HFFc6 (cell line): ENCODE data around the gene STYX. TPM values are rescaled to one million over a fixed set of nuclear protein-coding genes. Genes with fewer than 3 reads are reported as not detected.
"Not testable (repeated sequence)": the region's sequence is repeated elsewhere in the genome, so short reads cannot be mapped to it uniquely, and the experiment has no call there.

ENCODE experiments used
- DNase-seq: peaks from one replicate; pipeline ENCODE4 v3.0.0-alpha.2; 2018
- H3K27ac Mint-ChIP-seq: 2 replicates; pipeline ENCODE4 v1.8.0; 2020; ENCODE audit warnings: mild to moderate bottlenecking, mixed read lengths
- H3K27me3 Mint-ChIP-seq: 2 replicates; pipeline ENCODE4 v1.8.0; 2021; ENCODE audit warnings: mild to moderate bottlenecking, moderate library complexity, mixed read lengths; ENCODE audit not compliant: insufficient read depth
- H3K36me3 Mint-ChIP-seq: 2 replicates; pipeline ENCODE4 v1.8.0; 2021; ENCODE audit warnings: low read depth, mixed read lengths
- H3K4me1 Mint-ChIP-seq: 2 replicates; pipeline ENCODE4 v1.8.0; 2020; ENCODE audit warnings: low read depth, mixed read lengths
- H3K4me3 Mint-ChIP-seq: 2 replicates; pipeline ENCODE4 v1.8.0; 2020; ENCODE audit warnings: mild to moderate bottlenecking, moderate library complexity, mixed read lengths
- H3K9me3 Mint-ChIP-seq: 2 replicates; pipeline ENCODE4 v1.8.0; 2020; ENCODE audit warnings: mild to moderate bottlenecking, mixed read lengths
- CTCF ChIP-seq: fragments of 200-600 bp; sonication (generic); IDR thresholded peaks from 2 replicates; pipeline ENCODE4 v1.5.0; 2021; ENCODE audit warnings: antibody characterized with exemption, mild to moderate bottlenecking
- total RNA-seq, 6 experiments: library from RNA; stranded (reverse); fragmentation: NEBNext Ultra II Directional; extraction: Animal tissue kit (Norgen Biotek cat#: 25700); gene quantifications; 2 replicates in 1 of 6; 3 replicates in 5 of 6; pipeline ENCODE4 v1.2.3, GENCODE V29; 2021

STYX gene
- total RNA-seq, 6 experiments from 2014 or later = 19.3 to 24.7 (median 22.8) TPM

- no peak for TF ChIP-seq CTCF
- H3K27ac Mint-ChIP-seq = no peak overlapping the region
- H3K4me1 Mint-ChIP-seq = peaks cover 46% of the 10 kb centered on the region
- no peaks in the 10 kb centered on the region for H3K27me3 Mint-ChIP-seq
- H3K4me3 Mint-ChIP-seq = no peak overlapping the region
- peaks cover 10% of the 10 kb centered on the region; the same call in 1 of the 2 replicates for H3K36me3 Mint-ChIP-seq
- no peak for DNase-seq
- no peaks in the 10 kb centered on the region for H3K9me3 Mint-ChIP-seq
These were observed 10.8 kb downstream of the STYX start for GRCh38 chr14:52740751-52741150.

DNA sequence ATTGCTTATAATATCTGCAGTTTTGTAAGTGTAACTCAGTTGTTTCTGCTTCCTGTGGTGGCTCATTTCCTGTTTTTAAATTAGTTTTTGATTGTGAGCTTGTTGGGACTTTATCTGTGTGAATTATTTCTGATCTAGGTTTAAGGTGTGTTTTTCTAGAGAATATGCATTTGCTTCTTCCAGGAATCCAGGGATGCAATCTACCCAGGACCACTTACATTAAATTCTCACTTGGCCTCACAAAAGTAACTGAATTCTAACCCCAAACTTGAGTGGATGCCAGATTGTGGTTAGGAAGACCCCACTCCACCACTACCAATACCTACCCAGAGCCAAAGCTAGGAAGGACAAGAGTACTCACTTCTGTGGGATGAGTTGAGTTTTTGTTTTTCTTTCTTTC is 11.9 kb downstream of the STYX start:
- Mint-ChIP-seq H3K4me1 (peaks cover 35% of the 10 kb centered on the region), H3K27ac (peak overlapping the region; percentile 79), H3K36me3 (peaks cover 10% of the 10 kb centered on the region; the same call in 1 of the 2 replicates), H3K4me3 (peak overlapping the region; percentile 26; the same call in 1 of the 2 replicates), H3K9me3 (no peaks in the 10 kb centered on the region), H3K27me3 (no peaks in the 10 kb centered on the region)
- no peak for TF ChIP-seq CTCF
- DNase-seq = no peak

DNA sequence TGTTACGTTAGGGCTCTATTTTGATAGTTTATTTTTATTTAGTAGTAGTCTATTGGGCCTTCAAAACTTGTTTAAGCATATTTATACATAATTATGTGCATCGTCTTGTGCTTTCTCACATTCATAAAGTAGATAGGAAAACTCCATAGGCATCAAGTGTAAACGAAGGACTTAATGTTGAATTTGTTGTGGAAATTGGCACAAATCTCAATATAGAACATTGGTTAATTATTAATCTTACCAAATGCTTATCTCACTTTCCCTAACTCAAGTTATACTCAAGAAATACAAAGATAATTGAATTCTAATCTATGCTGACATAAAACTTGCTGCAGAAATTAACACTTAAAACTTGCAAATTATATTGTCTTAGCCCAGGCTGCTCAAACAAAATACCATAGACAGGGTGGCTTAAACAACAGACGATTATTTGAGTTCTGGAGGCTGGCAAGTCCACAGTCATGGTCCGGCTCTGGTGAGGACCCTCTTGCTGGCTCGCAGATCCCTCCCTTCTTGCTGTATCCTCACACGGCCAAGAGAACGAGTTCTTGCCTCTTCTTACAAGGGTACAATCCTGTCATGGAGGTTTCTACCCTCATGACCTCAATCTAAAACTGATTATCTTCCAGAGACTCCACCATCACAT is 18.8 kb downstream of the STYX start:
- no peaks in the 10 kb centered on the region for H3K9me3 Mint-ChIP-seq
- H3K27me3 Mint-ChIP-seq = no peaks in the 10 kb centered on the region
- H3K4me3 Mint-ChIP-seq = no peak overlapping the region
- TF ChIP-seq CTCF = no peak
- no peak overlapping the region for H3K27ac Mint-ChIP-seq
- DNase-seq = no peak
- H3K4me1 Mint-ChIP-seq = peaks cover 9% of the 10 kb centered on the region
- H3K36me3 Mint-ChIP-seq = no peaks in the 10 kb centered on the region; the same call in 1 of the 2 replicates

DNA sequence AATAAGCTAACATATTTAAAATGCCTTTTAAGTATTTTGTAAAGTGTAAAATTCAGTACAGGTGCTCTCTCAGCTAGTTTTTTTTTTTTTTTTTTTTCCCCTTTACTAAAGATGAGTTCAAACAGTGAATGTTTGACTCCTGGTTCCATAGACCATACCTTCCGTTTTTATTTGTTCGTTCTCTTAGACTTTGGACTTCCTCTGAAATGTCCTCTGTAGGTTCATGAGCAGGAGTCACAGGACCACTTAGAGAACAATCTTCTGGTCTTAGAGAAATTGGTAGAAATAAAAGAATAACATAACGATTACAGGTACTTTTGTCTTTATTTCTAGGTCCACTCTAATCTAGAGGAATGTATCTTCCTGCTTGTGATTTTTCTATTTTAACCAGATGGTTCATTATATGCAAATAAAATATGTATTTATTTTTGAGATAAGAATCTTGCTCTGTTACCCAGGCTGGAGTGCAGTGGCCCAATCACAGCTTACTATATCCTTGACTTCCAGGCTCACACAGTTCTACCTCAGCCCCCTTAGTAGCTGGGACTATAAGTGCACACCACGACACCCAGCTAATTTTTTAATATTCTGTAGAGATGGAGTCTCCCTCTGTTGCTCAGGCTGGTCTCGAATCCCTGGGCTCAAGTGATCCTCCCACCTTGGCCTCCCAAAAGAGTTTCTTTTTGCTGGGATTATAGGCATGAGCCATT is 25.8 kb downstream of the STYX start:
- TF ChIP-seq CTCF = no peak
- no peaks in the 10 kb centered on the region for H3K9me3 Mint-ChIP-seq
- no peaks in the 10 kb centered on the region for H3K36me3 Mint-ChIP-seq
- DNase-seq = no peak
- no peaks in the 10 kb centered on the region for H3K4me1 Mint-ChIP-seq
- H3K4me3 Mint-ChIP-seq = no peak overlapping the region
- no peaks in the 10 kb centered on the region for H3K27me3 Mint-ChIP-seq
- no peak overlapping the region for H3K27ac Mint-ChIP-seq

GRCh38 chr14:52759145-52759544 is 29.2 kb downstream of the STYX start:
- Mint-ChIP-seq H3K36me3 (peaks cover 6% of the 10 kb centered on the region), H3K4me3 (no peak overlapping the region), H3K4me1 (no peaks in the 10 kb centered on the region), H3K27me3 (no peaks in the 10 kb centered on the region), H3K9me3 (no peaks in the 10 kb centered on the region), H3K27ac (no peak overlapping the region)
- TF ChIP-seq CTCF = no peak
- DNase-seq = no peak

GRCh38 chr14:52762923-52763322 is 33.0 kb downstream of the STYX start:
- H3K27me3 Mint-ChIP-seq, DNase-seq, H3K27ac Mint-ChIP-seq, H3K4me3 Mint-ChIP-seq, H3K9me3 Mint-ChIP-seq, H3K36me3 Mint-ChIP-seq: not testable (repeated sequence)
- H3K4me1 Mint-ChIP-seq = peaks cover 10% of the 10 kb centered on the region; the same call in 1 of the 2 replicates
